Right cardiac atrium (tissue), 5 donors: ENCODE data around the gene KRTAP21-2. TPM values are rescaled to one million over a fixed set of nuclear protein-coding genes. Genes with fewer than 3 reads are reported as not detected.
"Not testable (repeated sequence)": the region's sequence is repeated elsewhere in the genome, so short reads cannot be mapped to it uniquely, and the experiment has no call there.

ENCODE experiments used
- ATAC-seq, 2 donors: fragments of 200-7000 bp; cut with Tn5 transposase; one replicate each; pipeline versions ENCODE4 v1.8.0 to v1.9.1; 2020; ENCODE audit warnings: moderate library complexity in 2 of 2, mild to moderate bottlenecking in 1 of 2
- DNase-seq, 3 donors: peaks; one replicate each; pipeline ENCODE4 v3.0.0-alpha.2; 2020
- H3K27ac ChIP-seq: one replicate; pipeline ENCODE4 v1.5.1; 2013; ENCODE audit warnings: mild to moderate bottlenecking, low read length, control low read depth, moderate library complexity
- H3K27me3 ChIP-seq: one replicate; pipeline ENCODE4 v1.6.1; 2013; ENCODE audit not compliant: control insufficient read depth, insufficient read depth
- H3K4me1 ChIP-seq: one replicate; pipeline ENCODE4 v1.6.1; 2013; ENCODE audit warnings: low read length; ENCODE audit not compliant: control insufficient read depth, insufficient read depth
- H3K4me3 ChIP-seq: one replicate; pipeline ENCODE4 v1.5.1; 2013; ENCODE audit warnings: low read length, control low read depth
- H3K9me3 ChIP-seq: one replicate; pipeline ENCODE4 v1.6.1; 2013; ENCODE audit warnings: low read length; ENCODE audit not compliant: control insufficient read depth
- WGBS: extraction: QIAGEN DNeasy Blood & Tissue Kit; methylation state at CpG from one replicate; pipeline ENCODE4 v1.1.7; 2013; 5-methylcytosine and 5-hydroxymethylcytosine counted together
- intact Hi-C, 4 donors: fragments of 100-400 bp; cut with DNase I; formaldehyde crosslinking; loops; one replicate each; pipeline versions ENCODE4 v1.11.0 to v1.14.0; 2022 to 2023
- long read RNA-seq, 4 donors: library from polyadenylated mRNA; unstranded; transcript quantifications; one replicate each; pipeline ENCODE4 v2.0.0, GENCODE V29; 2020 to 2021
- polyA plus RNA-seq: library from polyadenylated mRNA; stranded (reverse); fragments of 200-250 nt; gene quantifications from one replicate; pipeline ENCODE4 v1.2.3, GENCODE V29; 2013
- total RNA-seq, 4 donors: library from RNA; stranded (reverse); fragmentation: NEBNext Ultra II Directional; extraction: Animal tissue kit (Norgen Biotek cat#: 25700); gene quantifications; one replicate each; pipeline ENCODE4 v1.2.1, GENCODE V29; 2021
- donor health status: healthy with polysubstance abuse.
- donor health status: DM: no; HTN: yes; CAD: no.
- donor health status: DM: no; HTN: no; CAD: no.
- donor health status: DM: no; HTN: yes; CAD: no; lungs with severe emphysema.
- donor health status: DM: yes; HTN: yes; CAD: no.

The KRTAP21-2 gene
- total RNA-seq (not detected), polyA plus RNA-seq (not detected)
- long read RNA-seq, donor 1: 0 reads
- long read RNA-seq, donor 2: 0 reads
- long read RNA-seq, donor 3: 0 reads
- long read RNA-seq, donor 4: 0 reads

GRCh38 chr21:30747159-30747558 lies at the start of gene KRTAP21-2:
KRTAP21-2 (minus strand) TSS chr21:30747259; CDS start chr21:30747202, 57 bp downstream.
- intact Hi-C loops: no loop called here
- no peak within 1 kb of the TSS for H3K4me3 ChIP-seq
- DNase-seq: no peak
- H3K4me1 ChIP-seq: no peaks in the 10 kb centered on the region
- H3K9me3 ChIP-seq: no peaks in the 10 kb centered on the region
- ATAC-seq: no peak
- no peak within 1 kb of the TSS for H3K27ac ChIP-seq
- no peaks in the 10 kb centered on the region for H3K27me3 ChIP-seq

- no peak overlapping the region for H3K4me3 ChIP-seq
- H3K27ac ChIP-seq: no peak overlapping the region
- ATAC-seq (no peak), DNase-seq (no peak)
- no peaks in the 10 kb centered on the region for H3K27me3 ChIP-seq
- H3K4me1 ChIP-seq: no peaks in the 10 kb centered on the region
- H3K9me3 ChIP-seq: no peaks in the 10 kb centered on the region
- WGBS: 60% methylated on average over 2 of the region's 2 CpGs
- intact Hi-C loops: no loop called here
Observed at GRCh38 chr21:30793581-30794314, 46.7 kb upstream of the KRTAP21-2 start.

DNA sequence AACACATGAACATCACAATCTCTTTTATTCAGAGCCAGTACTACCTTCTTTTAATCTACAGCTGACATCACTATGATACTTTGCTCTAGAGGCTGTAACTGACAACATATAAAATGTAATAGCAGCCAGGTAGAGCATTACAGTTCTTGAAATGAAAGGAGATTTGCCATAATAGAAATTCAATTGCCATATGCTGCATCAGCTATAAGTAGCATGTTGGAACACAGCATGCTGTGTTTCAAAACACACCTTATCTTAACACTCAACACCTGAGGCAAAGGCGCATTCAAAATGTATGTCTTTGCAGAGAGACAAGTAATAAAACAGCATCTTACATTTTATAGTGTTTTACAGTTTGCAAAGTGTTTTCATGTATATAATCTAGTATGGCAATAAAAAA lies 32.2 kb upstream of the KRTAP21-2 start:
- Histone ChIP-seq H3K4me3 (no peak overlapping the region), H3K9me3 (no peaks in the 10 kb centered on the region), H3K4me1 (no peaks in the 10 kb centered on the region), H3K27me3 (no peaks in the 10 kb centered on the region), H3K27ac (no peak overlapping the region)
- intact Hi-C loops: no loop called here
- ATAC-seq (no peak), DNase-seq (no peak)
- WGBS: 85% methylated on average over 1 of the region's 1 CpG

- Histone ChIP-seq H3K4me3 (no peak overlapping the region), H3K9me3 (no peaks in the 10 kb centered on the region), H3K27me3 (no peaks in the 10 kb centered on the region), H3K27ac (no peak overlapping the region), H3K4me1 (no peaks in the 10 kb centered on the region)
- ATAC-seq (no peak), DNase-seq (no peak)
- 89% methylated on average over 4 of the region's 4 CpGs for WGBS
- intact Hi-C loops: no loop called here
Observed at GRCh38 chr21:30769724-30770431, 22.8 kb upstream of the KRTAP21-2 start.

- intact Hi-C loops: no loop called here
- WGBS: 78% methylated on average over 2 of the region's 2 CpGs
Observed at GRCh38 chr21:30760776-30761175, 13.7 kb upstream of the KRTAP21-2 start.

GRCh38 chr21:30758306-30758705 lies 11.2 kb upstream of the KRTAP21-2 start:
- WGBS: 50% methylated on average over 2 of the region's 2 CpGs
- Histone ChIP-seq H3K4me1 (no peaks in the 10 kb centered on the region), H3K27ac (no peak overlapping the region), H3K27me3 (no peaks in the 10 kb centered on the region), H3K9me3 (no peaks in the 10 kb centered on the region), H3K4me3 (no peak overlapping the region)
- intact Hi-C loops: no loop called here
- DNase-seq: no peak
- ATAC-seq: no peak

More at GRCh38 chr21:30760776-30761175, 13.7 kb upstream of the KRTAP21-2 start:
- ATAC-seq: no peak
- H3K27me3 ChIP-seq: no peaks in the 10 kb centered on the region
- no peaks in the 10 kb centered on the region for H3K9me3 ChIP-seq
- no peak overlapping the region for H3K27ac ChIP-seq
- DNase-seq: no peak
- no peak overlapping the region for H3K4me3 ChIP-seq
- no peaks in the 10 kb centered on the region for H3K4me1 ChIP-seq

DNA sequence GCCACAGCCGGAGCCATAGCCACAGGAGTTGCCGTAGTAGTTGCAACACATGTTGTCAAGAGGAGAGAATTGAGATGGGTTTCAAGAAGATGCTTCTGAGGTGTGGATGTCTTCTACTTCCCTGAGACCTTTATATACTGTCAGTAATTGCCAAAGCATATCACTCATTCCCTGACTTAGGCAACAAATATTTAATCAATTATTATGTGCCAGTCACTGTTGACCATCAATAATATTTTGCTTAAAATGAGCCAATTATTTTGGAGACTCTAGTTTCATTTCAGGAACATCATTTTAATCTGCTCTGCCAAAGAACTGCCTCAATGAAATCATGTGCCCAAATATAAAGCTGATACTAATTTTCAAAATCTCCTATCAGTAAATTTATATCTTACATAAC lies 8.3 kb upstream of the KRTAP21-2 start, which contains the start of gene KRTAP21-1:
Gene KRTAP21-1 (minus strand): TSS at position 101 of the 400 bp plus-strand sequence. CDS start 50 bp downstream, at position 51.
- H3K27ac ChIP-seq, H3K27me3 ChIP-seq, DNase-seq, ATAC-seq, intact Hi-C loops, H3K4me3 ChIP-seq, H3K4me1 ChIP-seq, H3K9me3 ChIP-seq: not testable (repeated sequence)
- 90% methylated on average over 2 of the region's 2 CpGs for WGBS

- DNase-seq: no peak
- Histone ChIP-seq H3K27me3 (no peaks in the 10 kb centered on the region), H3K9me3 (no peaks in the 10 kb centered on the region), H3K4me3 (no peak overlapping the region), H3K4me1 (no peaks in the 10 kb centered on the region), H3K27ac (no peak overlapping the region)
- WGBS: 87% methylated on average over 2 of the region's 2 CpGs
- intact Hi-C loops: no loop called here
- ATAC-seq: no peak
Observed at GRCh38 chr21:30740462-30740861, 6.6 kb downstream of the KRTAP21-2 start.

DNA sequence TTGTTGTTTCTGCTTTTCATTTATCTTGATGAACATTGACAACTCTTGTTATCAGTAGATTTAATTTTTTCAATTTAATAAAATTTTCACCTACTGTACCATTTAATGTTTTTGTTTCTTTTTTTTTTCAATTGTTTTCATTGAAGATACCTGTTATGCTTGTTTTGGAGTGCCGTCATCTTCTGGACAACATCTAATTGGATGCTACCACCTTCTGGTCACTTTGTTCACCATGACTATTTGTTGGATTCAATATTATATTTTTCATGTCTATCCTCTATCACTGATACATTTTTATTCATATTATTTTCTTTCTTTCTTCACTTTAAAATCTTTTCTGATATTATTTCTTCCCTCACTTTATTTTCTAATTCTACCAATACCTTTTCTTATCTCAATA lies 14.0 kb downstream of the KRTAP21-2 start:
- WGBS: 51% methylated on average over 1 of the region's 1 CpG
- intact Hi-C loops: loop anchor here in 3 of 4 donors (2.0 to 10.0 kb wide), 4 partner anchors 286 to 388 kb away; partner anchors contain the start of genes KRTAP15-1 (in 1 of the 3) and KRTAP23-1 (in 1 of the 3)
- no peaks in the 10 kb centered on the region for H3K27me3 ChIP-seq

DNA sequence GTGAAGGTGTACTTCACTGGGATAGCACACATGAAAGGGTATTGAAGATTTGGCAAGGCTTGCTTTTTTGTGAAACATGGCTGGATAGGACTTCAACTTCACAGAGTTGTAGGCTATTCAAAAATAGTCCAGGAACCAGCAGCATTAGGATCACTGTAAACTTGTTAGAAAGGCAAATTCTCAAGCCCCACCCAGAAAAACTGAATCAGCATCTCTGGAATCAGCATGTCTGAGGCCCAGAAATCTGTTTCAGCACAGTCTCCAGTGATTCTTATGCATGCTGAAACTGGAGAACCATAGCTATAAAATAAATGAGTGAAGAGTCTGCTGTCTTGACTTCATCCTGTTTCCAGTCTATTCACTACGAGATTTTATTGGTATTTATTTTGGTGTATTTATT lies 20.3 kb downstream of the KRTAP21-2 start:
- Histone ChIP-seq H3K27ac (no peak overlapping the region), H3K9me3 (no peaks in the 10 kb centered on the region), H3K4me1 (no peaks in the 10 kb centered on the region), H3K27me3 (no peaks in the 10 kb centered on the region), H3K4me3 (no peak overlapping the region)
- DNase-seq (no peak), ATAC-seq (no peak)
- intact Hi-C loops: no loop called here
- WGBS: 75% methylated on average over 1 of the region's 1 CpG

More for the DNA sequence above, 14.0 kb downstream of the KRTAP21-2 start:
- H3K27ac ChIP-seq: no peak overlapping the region
- no peaks in the 10 kb centered on the region for H3K4me1 ChIP-seq
- H3K4me3 ChIP-seq: no peak overlapping the region
- H3K9me3 ChIP-seq: no peaks in the 10 kb centered on the region
- DNase-seq (no peak), ATAC-seq (no peak)

DNA sequence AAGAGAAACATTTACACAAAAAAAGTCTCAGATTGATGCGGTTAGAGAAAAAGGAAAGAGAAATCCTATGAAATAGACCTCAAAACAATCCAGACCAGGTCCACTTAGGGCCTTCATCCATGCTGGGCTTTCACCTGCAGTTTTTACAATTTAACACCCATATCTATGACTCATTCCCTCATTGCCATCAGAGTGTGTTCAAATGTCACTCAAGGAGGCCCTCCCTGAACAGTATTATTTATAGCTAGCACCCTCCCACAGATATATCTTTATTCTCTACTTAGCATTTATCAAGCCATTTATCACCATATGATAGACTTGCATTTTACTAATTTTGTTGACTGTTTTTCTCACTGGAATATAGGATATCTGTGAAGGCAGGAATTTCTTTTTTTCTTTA lies 27.7 kb downstream of the KRTAP21-2 start:
- Histone ChIP-seq H3K9me3 (no peaks in the 10 kb centered on the region), H3K27me3 (no peaks in the 10 kb centered on the region), H3K27ac (no peak overlapping the region), H3K4me1 (no peaks in the 10 kb centered on the region), H3K4me3 (no peak overlapping the region)
- intact Hi-C loops: no loop called here
- ATAC-seq: no peak
- WGBS: 85% methylated on average over 1 of the region's 1 CpG
- no peak for DNase-seq
